ENCODE results near the gene OR8K3.

- no peak for TF ChIP-seq MAX (IDR thresholded peaks at IDR 0.05; ENCODE audit: low read depth, low read length)
- no peak for TF ChIP-seq CTCF (IDR thresholded peaks at IDR 0.05; ENCODE audit: low read depth, low read length)
- no peak for TF ChIP-seq MYC (IDR thresholded peaks at IDR 0.05; ENCODE audit: low read depth, low read length)
Observed at GRCh38 chr11:56314844-56315243, at the start of gene OR8K3.
